Esophagus squamous epithelium (tissue), 4 donors: ENCODE measurements around the gene GPATCH4.

ENCODE experiments used
- CTCF ChIP-seq, 6 experiments: fragments of 450-650 bp in 4 of 6; fragments of 200-600 bp in 2 of 6; sonication (generic) in 2 of 6; IDR thresholded peaks; one replicate each; pipeline ENCODE4 v1.5.1; 2016 to 2019; ENCODE audit warnings: antibody characterized with exemption in 6 of 6, mild to moderate bottlenecking in 4 of 6, moderate library complexity in 4 of 6
- POLR2A ChIP-seq, 4 donors: fragments of 450-650 bp; IDR thresholded peaks; one replicate each; pipeline ENCODE4 v1.6.1; 2017; ENCODE audit warnings: antibody characterized with exemption in 4 of 4, mild to moderate bottlenecking in 4 of 4, moderate library complexity in 3 of 4

- no peak for TF ChIP-seq CTCF (IDR thresholded peaks at IDR 0.05)
- TF ChIP-seq POLR2A (IDR thresholded peaks at IDR 0.05): no peak
Measured at GRCh38 chr1:156646738-156647211, 45.5 kb upstream of the GPATCH4 start.
